ENCODE data around the gene DAND5. TPM values are rescaled to one million over a fixed set of nuclear protein-coding genes. Genes with fewer than 3 reads are reported as not detected.

The DAND5 gene
- total and polyA plus RNA-seq, 10 of the 15 experiments (the other 5 are each of a cell fraction or from before 2014, with no cell fraction given), result 0.06 to 0.15 (median 0.12) TPM; not detected in 5

- TF ChIP-seq CEBPZ (IDR thresholded peaks at IDR 0.05; ENCODE audit: low read depth, low read length) (no peak), YBX1 (IDR thresholded peaks at IDR 0.05) (no peak), NR2F1 (conservative IDR thresholded peaks at IDR 0.05) (peak; percentile 78), SMAD1 (IDR thresholded peaks at IDR 0.05; ENCODE audit: low read depth, partially characterized antibody) (peak; percentile 1), IRF4 (IDR thresholded peaks at IDR 0.05; ENCODE audit: low read depth, low read length) (0 out of 2 replicates have a peak, but pooled peaks have one; percentile 10), E2F4 (IDR thresholded peaks at IDR 0.05; ENCODE audit: low read depth, low read length) (no peak; the same call in 1 of the 2 replicates), ASH2L (IDR thresholded peaks at IDR 0.05; ENCODE audit: borderline replicate concordance, low read depth) (no peak), EGR1 (IDR thresholded peaks at IDR 0.05; ENCODE audit: borderline replicate concordance in 1 of 2, low read depth in 2 of 2, low read length in 2 of 2) (peak in 1 of 2 experiments; percentile 58; a peak in 2 of 3 replicates), WRNIP1 (IDR thresholded peaks at IDR 0.05; ENCODE audit: borderline replicate concordance, low read depth, low read length) (no peak), RCOR1 (conservative IDR thresholded peaks at IDR 0.05; ENCODE audit: low read depth, low read length) (0 out of 2 replicates have a peak, but pooled peaks have one; percentile 82), RELA (IDR thresholded peaks at IDR 0.05; ENCODE audit: borderline replicate concordance, partially characterized antibody) (peak; percentile 72), GABPA (IDR thresholded peaks at IDR 0.05; ENCODE audit: low read depth) (peak; percentile 79), TCF12 (IDR thresholded peaks at IDR 0.05; ENCODE audit: low read depth, low read length) (peak; percentile 51; the same call in 1 of the 2 replicates), SREBF1 (IDR thresholded peaks at IDR 0.05; ENCODE audit: low read length) (no peak), ZNF687 (IDR thresholded peaks at IDR 0.05) (peak; percentile 76; the same call in 1 of the 2 replicates), POLR2A (IDR thresholded peaks at IDR 0.05; ENCODE audit: low read depth, low read length) (peak; percentile 97), BACH1 (IDR thresholded peaks at IDR 0.05; ENCODE audit: borderline replicate concordance) (peak; percentile 94), SUZ12 (IDR thresholded peaks at IDR 0.05; ENCODE audit: unreplicated experiment) (no peak), IKZF1 (conservative IDR thresholded peaks at IDR 0.05) (peak; percentile 99), CHD2 (IDR thresholded peaks at IDR 0.05; ENCODE audit: borderline replicate concordance, low read depth, low read length) (peak; percentile 65; the same call in 1 of the 2 replicates), STAT1 (conservative IDR thresholded peaks at IDR 0.05) (no peak), JUND (IDR thresholded peaks at IDR 0.05; ENCODE audit: low read depth, low read length) (0 out of 2 replicates have a peak, but pooled peaks have one; percentile 12)
These were observed 23.8 kb upstream of the DAND5 start, which contains the start of gene RAD23A (continued) for GRCh38 chr19:12945479-12946091.

Measured in GM12878 (cell line).